Activated T-cell treated with anti-CD3 and anti-CD28 coated beads for 48 hours (primary cell): Measurements from ENCODE around the gene IFIT1B.
"Not testable (repeated sequence)": the region's sequence is repeated elsewhere in the genome, so short reads cannot be mapped to it uniquely, and the experiment has no call there.

ENCODE experiments used
- DNase-seq: peaks from one replicate; pipeline ENCODE4 v3.0.0-alpha.2; 2020; ENCODE audit warnings: low read depth

The IFIT1B gene

DNA sequence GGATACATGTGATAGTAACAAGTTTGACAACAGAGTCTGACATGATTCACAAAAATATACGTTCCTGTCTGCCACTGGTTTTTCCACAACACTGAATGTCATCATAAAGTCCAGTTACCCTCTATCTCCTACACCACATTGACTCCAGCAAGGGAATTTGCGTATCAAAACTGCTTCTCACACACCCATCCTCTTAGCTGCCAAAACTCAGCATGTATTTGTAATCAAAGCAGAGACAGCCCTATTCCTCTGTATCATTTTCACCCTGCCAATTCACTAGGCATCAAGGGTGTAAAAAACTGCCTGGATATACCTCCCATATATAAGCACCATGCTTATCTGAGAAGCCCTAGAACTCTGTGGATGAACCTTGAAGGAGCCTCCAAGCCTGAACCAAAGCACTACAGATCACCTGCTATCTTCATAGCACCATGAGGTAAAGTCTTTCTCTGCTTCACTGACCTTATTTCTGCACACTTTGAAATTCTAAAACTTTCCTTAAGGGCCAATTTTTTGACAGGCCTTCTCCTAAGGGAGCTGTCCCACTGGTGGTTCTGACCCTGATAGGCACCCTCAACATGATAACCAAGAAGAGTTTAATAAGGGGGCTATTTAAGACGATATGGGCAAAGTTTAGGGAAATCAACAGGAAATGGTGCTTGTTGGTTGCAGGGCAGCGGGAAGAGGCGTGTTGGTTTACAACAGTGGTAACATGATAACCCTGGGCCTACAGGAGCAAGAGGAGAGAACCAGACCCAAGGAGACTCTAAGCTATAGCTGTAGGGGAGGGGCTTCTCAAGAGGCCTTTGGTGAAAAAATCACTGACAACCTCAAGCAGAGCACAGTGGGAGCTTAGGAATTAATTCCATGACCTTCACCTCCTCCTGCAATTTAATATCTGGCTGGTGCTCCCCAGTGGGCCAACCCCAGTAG lies at the start of gene IFIT1B:
TSS of gene IFIT1B (plus strand) at position 352 of the 933 bp plus-strand sequence. CDS start at position 432, 80 bp downstream.
- no peak for DNase-seq

DNA sequence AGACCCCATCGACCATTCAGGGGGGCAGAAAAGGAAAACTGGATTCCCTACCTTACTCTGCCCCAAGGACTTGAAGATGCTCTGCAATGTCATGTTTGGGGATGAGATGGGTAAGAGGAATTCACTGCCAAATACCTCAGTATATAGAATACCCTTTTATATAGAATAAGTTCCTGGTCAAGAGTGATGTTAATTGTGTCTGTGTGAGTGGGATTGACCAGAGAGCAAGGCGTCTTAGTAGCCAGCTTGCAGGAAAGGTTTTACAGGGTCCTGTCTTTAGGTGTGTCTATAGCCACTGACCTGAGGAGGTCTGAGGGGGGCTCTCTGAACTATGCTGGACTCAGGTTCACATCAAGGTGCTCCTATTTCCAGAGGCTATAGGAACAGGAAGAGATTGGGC lies 48.7 kb upstream of the IFIT1B start:
- DNase-seq, result no peak

DNA sequence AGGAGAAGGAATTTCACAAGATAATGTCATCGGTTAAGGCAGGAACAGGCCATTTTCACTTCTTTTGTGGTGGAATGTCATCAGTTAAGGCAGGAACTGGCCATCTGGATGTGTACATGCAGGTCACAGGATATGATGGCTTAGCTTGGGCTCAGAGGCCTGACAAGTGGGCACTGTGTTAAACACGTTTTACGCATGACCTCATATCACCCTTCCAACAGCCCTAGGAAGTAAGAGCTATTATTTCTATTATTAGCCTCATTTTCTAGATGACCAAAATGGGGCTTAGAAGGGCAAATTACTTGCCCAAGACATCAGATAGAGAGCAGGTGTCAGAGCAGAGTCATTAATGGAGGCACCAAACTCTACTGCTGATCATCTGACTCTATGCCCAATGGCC lies 47.8 kb upstream of the IFIT1B start:
- not testable (repeated sequence) for DNase-seq

DNA sequence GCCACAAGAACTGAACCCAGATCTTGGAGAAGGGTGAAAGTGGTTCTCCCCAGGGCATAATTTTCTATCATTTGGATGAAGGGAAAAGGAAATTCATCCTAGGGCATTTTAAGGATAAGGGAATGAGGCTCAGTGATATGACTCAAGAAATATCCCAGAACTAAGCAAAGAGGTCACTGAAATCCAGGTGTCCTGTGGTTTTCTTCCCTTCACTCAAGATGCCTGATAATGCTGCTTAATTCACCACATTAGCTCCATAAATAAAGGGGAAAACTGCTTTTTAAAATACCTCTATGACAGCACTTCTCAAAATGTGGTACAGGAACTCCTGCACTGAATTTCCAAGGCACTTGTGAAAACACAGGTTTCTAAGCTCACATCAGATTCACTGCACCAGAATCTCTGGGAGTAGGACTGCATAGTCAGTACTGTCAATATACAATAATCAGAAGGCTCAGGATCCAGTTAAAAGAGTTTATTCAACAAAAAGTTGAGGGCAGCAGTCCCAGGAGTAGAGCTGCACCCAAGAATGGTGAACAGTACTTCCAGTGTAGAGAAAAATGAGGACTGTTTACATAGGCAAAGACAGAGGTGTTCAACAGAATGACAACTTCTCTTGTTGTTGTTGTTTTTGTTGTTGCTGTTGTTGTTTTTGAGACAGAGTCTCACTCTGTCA lies 47.2 kb upstream of the IFIT1B start:
- DNase-seq, result no peak

GRCh38 chr10:89331487-89332122 lies 46.3 kb upstream of the IFIT1B start:
- not testable (repeated sequence) for DNase-seq

- DNase-seq, result no peak
Measured at GRCh38 chr10:89332123-89332633, 45.7 kb upstream of the IFIT1B start.

- DNase-seq, result no peak
Measured at GRCh38 chr10:89335226-89335625, 42.6 kb upstream of the IFIT1B start.

- DNase-seq, result no peak
Measured at GRCh38 chr10:89336241-89336640, 41.6 kb upstream of the IFIT1B start.

DNA sequence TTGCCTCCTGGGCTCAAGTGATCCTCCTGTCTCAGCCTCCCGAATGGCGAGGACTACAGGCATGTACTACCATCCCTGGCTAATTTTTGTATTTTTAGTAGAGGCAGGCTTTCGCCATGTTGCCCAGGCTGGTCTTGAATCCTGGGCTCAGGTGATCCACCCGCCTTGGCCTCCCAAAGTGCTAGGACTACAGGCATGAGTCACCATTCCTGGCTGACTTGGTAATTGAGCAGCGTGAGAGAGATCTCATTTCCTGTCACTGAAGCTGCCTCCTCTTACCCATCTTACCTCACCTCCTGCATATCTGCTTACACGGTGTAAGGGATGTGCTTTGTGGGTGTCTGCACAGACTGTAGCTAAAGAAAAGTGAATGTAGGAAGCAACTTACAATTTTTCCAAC lies 40.4 kb upstream of the IFIT1B start:
- DNase-seq, result no peak

DNA sequence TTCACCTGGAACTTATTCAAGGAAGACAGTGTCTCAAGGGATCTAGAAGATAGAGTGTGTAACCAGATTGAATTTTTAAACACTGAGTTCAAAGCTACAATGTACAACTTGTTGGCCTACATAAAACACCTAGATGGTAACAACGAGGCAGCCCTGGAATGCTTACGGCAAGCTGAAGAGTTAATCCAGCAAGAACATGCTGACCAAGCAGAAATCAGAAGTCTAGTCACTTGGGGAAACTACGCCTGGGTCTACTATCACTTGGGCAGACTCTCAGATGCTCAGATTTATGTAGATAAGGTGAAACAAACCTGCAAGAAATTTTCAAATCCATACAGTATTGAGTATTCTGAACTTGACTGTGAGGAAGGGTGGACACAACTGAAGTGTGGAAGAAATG lies 39.1 kb upstream of the IFIT1B start:
- DNase-seq, result no peak

DNA sequence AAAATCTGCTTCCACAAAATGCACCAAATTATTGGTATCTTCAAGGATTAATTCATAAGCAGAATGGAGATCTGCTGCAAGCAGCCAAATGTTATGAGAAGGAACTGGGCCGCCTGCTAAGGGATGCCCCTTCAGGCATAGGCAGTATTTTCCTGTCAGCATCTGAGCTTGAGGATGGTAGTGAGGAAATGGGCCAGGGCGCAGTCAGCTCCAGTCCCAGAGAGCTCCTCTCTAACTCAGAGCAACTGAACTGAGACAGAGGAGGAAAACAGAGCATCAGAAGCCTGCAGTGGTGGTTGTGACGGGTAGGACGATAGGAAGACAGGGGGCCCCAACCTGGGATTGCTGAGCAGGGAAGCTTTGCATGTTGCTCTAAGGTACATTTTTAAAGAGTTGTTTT lies 38.0 kb upstream of the IFIT1B start:
- no peak for DNase-seq

DNA sequence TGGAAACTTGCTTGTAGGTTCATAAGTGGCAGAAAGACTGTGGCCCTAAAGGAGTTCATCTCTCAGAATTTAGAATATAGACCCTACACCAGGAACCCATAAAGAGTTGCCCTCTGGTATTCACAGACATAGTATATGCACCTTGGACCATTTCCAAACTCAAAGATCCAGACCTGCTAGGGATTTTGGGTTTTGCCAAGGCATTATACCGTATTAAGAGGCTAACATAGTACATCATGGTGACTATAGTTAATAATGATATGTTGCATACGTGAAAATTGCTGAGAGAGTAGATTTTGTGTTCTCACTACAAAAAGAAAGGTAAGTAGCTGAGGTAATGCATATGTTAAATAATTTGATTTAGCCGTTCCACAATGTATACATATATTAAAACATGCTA lies 36.2 kb upstream of the IFIT1B start:
- DNase-seq, result no peak

GRCh38 chr10:89342206-89342958 lies 35.5 kb upstream of the IFIT1B start:
- DNase-seq, result no peak

- DNase-seq, result no peak
Measured at GRCh38 chr10:89343089-89343767, 34.6 kb upstream of the IFIT1B start.

DNA sequence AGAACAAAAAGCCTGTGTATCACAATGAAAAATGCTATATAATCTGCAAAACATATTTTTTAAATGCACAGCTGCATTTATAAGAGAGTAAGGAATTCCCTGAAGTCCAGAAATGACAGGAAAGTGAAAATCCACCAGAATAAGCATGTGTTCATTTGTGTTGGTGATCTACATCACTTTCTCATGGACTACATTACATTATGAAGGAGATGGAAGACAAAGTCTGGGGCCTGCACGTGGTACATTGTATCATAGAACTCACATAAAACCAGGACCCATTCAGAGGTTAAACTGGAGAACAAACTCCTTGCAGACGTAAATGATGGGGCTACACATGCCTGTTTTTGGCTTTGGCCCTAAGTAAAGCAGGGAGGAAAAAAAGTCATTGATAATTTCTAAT lies 33.7 kb upstream of the IFIT1B start:
- DNase-seq, result no peak

DNA sequence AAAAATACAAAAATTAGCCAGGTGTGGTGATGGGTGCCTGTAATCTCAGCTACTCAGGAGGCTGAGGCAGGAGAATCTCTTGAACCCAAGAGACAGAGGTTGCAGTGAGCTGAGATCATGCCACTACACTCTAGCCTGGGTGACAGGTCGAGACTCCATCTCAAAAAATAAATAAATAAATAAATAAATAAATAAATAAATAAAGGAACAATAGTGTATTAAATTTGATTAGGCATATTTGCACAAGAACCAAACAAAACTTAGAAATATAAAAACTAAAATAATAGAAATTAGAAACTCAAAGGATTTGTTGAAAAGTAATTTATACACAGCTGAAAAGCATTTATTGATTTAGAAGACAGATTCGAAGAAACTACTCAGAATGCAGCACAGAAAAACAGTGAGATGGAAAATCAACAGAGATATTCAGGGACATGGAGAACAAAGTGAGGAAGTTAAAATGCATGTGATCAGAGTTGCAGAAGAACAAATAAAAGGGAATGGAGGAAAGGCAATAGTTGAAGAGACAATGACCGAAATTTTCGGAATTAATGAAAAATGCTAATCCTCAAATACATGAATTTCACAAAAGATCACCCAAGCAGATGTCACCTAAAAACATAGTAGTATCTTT lies 32.4 kb upstream of the IFIT1B start:
- no peak for DNase-seq

DNA sequence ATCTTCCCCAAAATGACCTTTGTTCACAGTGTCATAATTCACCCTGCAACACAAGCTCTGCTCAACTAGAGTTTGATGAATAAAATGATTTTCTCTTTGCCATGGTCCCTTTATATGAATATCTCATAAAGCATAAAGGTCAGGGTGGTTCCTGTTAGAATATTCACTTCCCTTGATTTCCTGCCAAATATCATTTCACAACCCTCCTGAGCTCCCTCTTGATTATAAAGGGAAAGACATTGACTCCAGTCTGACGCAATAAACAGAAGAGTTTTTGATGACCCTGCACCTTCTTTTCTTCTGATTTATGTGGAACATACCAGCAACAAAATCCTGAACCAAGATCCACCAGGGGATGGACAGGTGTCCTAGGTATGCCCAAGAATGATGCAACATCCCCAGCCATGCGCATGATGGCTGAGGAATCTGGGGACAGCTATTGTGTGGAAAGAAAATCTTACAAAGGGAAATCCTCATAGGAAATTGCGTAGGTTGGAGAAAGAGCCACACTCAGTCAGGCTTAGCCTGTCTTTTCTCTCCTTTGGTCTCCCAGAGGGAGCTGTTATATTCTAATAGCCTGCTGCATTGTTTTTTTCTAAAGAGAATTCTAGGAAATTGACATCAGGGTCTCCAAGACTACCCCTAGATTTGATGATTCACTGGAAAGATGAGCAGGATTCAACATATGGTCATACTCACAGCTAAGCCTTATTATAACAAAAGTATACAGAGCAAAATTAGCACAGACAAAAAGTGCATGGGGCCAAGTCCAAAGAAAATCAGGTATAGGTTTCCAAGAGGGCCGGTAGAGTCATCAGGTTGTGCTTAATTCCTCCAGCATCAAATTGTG lies 31.2 kb upstream of the IFIT1B start:
- DNase-seq, result no peak

DNA sequence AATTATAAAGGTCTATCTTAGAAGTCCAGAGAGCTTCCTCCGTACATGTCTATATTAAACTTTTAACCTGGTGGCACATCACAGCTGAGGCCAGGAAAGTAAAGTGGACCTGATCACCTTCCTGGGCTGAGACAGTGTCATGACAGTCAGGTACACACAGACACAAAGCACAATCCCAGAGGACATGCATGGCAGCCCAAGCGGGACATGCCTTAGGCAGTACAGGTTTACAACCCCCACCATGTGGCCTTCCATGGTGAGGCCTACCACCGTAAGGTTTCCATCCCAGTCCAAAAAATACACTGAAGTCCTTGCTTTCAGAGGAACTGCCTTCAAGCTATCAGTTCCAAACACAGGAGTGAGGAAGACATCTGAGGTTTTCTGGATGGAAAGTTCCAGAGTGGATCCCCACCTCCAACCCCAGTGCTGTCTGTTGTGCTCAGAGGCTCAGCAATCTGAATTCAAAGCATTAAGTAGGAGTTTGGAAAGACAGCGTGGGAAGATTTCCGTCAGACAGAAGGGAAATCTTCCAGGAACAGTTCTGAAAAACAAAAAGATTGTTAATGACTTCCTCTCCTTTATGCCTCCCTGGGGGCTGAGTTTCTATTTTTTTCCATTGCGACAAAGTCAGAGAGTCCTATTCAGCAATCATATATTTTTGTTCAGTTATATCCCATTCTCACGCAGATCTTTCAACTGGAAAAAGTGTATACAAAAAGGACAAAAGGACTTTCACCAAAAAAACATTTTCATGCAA lies 30.0 kb upstream of the IFIT1B start:
- no peak for DNase-seq

- no peak for DNase-seq
Measured at GRCh38 chr10:89348481-89348880, 29.4 kb upstream of the IFIT1B start.
